Measurements from ENCODE around the gene WNT8B. TPM values are rescaled to one million over a fixed set of nuclear protein-coding genes. Genes with fewer than 3 reads are reported as not detected.

Gene WNT8B
- total RNA-seq, 1 donor from 2014 or later = not detected

- H3K27me3 ChIP-seq = no peaks in the 10 kb centered on the region
- H3K9me3 ChIP-seq = no peaks in the 10 kb centered on the region
- ATAC-seq (no peak), DNase-seq (no peak)
- H3K27ac ChIP-seq = no peak overlapping the region
- no peak overlapping the region for H3K4me3 ChIP-seq
- intact Hi-C loops (cut with DNase I) = no loop called here
- no peaks in the 10 kb centered on the region for H3K4me1 ChIP-seq
- peaks cover 40% of the 10 kb centered on the region for H3K36me3 ChIP-seq
- TF ChIP-seq CTCF (IDR thresholded peaks at IDR 0.05) = no peak
Observed at GRCh38 chr10:100490531-100490930, 27.7 kb downstream of the WNT8B start.

GRCh38 chr10:100496567-100496966 is 33.8 kb downstream of the WNT8B start:
- no peaks in the 10 kb centered on the region for H3K27me3 ChIP-seq
- ATAC-seq (no peak), DNase-seq (no peak)
- H3K36me3 ChIP-seq = peaks cover 60% of the 10 kb centered on the region
- intact Hi-C loops (cut with DNase I) = no loop called here
- H3K27ac ChIP-seq = no peak overlapping the region
- no peak overlapping the region for H3K4me3 ChIP-seq
- H3K4me1 ChIP-seq = no peaks in the 10 kb centered on the region
- no peaks in the 10 kb centered on the region for H3K9me3 ChIP-seq
- TF ChIP-seq CTCF (IDR thresholded peaks at IDR 0.05) = no peak

- no peak for ATAC-seq
- Histone ChIP-seq H3K36me3 (peaks cover 68% of the 10 kb centered on the region), H3K27ac (no peak overlapping the region), H3K27me3 (no peaks in the 10 kb centered on the region), H3K4me3 (no peak overlapping the region), H3K9me3 (no peaks in the 10 kb centered on the region), H3K4me1 (no peaks in the 10 kb centered on the region)
- intact Hi-C loops (cut with DNase I) = no loop called here
- TF ChIP-seq CTCF (IDR thresholded peaks at IDR 0.05) = no peak
- DNase-seq = no peak
Observed at GRCh38 chr10:100498059-100498458, 35.2 kb downstream of the WNT8B start.

- H3K4me1 ChIP-seq = no peaks in the 10 kb centered on the region
- ATAC-seq = no peak
- intact Hi-C loops (cut with DNase I) = no loop called here
- H3K9me3 ChIP-seq = no peaks in the 10 kb centered on the region
- no peak overlapping the region for H3K4me3 ChIP-seq
- H3K27ac ChIP-seq = no peak overlapping the region
- no peak for DNase-seq
- no peaks in the 10 kb centered on the region for H3K27me3 ChIP-seq
- TF ChIP-seq CTCF (IDR thresholded peaks at IDR 0.05) = no peak
- H3K36me3 ChIP-seq = peaks cover 65% of the 10 kb centered on the region
Observed at GRCh38 chr10:100501423-100501822, 38.6 kb downstream of the WNT8B start.

- Histone ChIP-seq H3K4me1 (no peaks in the 10 kb centered on the region), H3K27me3 (no peaks in the 10 kb centered on the region), H3K9me3 (no peaks in the 10 kb centered on the region), H3K27ac (no peak overlapping the region), H3K4me3 (no peak overlapping the region), H3K36me3 (peaks cover 68% of the 10 kb centered on the region)
- ATAC-seq (no peak), DNase-seq (no peak)
- intact Hi-C loops (cut with DNase I) = no loop called here
- TF ChIP-seq CTCF (IDR thresholded peaks at IDR 0.05) = no peak
Observed at GRCh38 chr10:100502926-100503494, 40.2 kb downstream of the WNT8B start.

GRCh38 chr10:100504096-100504495 is 41.3 kb downstream of the WNT8B start:
- intact Hi-C loops (cut with DNase I) = no loop called here
- TF ChIP-seq CTCF (IDR thresholded peaks at IDR 0.05) = no peak
- H3K36me3 ChIP-seq = peaks cover 57% of the 10 kb centered on the region
- no peak for DNase-seq
- H3K4me3 ChIP-seq = no peak overlapping the region
- H3K9me3 ChIP-seq = no peaks in the 10 kb centered on the region
- ATAC-seq = no peak
- H3K4me1 ChIP-seq = no peaks in the 10 kb centered on the region
- no peak overlapping the region for H3K27ac ChIP-seq
- no peaks in the 10 kb centered on the region for H3K27me3 ChIP-seq

Measured in upper lobe of right lung (tissue), 1 donor.